Measurements from ENCODE around the gene MRPS21. TPM values are rescaled to one million over a fixed set of nuclear protein-coding genes. Genes with fewer than 3 reads are reported as not detected.

MRPS21 gene
- total and polyA plus RNA-seq, 9 of the 15 experiments (the other 6 are each of a cell fraction or from before 2014, with no cell fraction given) = 119 to 407 (median 149) TPM

DNA sequence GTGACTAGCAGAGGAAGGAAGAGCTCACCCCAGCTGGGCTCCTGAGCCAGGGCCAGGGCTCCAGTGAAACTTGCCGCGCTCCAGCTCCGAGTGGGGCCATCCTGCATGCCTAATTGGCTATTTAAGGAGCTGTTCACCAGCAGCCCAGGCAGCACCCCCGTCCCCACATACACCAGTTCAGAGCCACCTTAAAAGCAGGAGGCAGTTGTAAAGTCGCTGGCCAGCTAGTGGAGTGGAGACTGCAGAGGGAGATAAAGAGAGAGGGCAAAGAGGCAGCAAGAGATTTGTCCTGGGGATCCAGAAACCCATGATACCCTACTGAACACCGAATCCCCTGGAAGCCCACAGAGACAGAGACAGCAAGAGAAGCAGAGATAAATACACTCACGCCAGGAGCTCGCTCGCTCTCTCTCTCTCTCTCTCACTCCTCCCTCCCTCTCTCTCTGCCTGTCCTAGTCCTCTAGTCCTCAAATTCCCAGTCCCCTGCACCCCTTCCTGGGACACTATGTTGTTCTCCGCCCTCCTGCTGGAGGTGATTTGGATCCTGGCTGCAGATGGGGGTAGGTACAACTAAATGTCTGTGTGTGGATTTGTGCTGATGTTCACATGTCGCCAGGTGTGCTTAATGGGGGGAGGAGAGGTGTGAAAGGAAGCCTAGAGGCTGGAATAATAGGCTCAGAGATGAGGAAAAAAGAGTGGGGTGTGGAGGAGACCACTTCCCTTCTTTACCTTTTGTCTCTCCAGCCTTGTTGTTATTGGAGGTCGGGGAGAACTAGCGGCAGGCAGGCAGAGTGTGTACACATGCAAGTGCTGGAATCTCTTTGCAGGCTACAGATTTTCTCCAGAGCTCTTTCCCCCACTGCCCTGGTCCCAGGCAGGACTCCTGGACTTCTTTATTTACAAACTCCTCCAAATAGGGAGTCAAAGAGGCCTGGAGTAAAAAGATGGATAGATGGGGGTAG, 35.8 kb upstream of the MRPS21 start, which contains the start of gene CA14:
Gene CA14, plus strand, starts transcription at position 151 of the 962 bp plus-strand sequence. Its CDS starts 355 bp downstream, at position 506.
- Histone ChIP-seq H4K20me1 (replicated peaks; ENCODE audit: control insufficient read depth, insufficient read depth, low read length) (no peaks in the 10 kb centered on the region), H3K36me3 (ENCODE audit: control insufficient read depth, insufficient read depth, low read length) (no peaks in the 10 kb centered on the region), H2AFZ (ENCODE audit: low read depth, low read length) (0 out of 2 replicates have a peak within 1 kb of the TSS, but pooled peaks have one; percentile 18), H3K9me1 (ENCODE audit: control insufficient read depth, insufficient read depth, low read length) (no peaks in the 10 kb centered on the region), H3K4me3 (no peak within 1 kb of the TSS), H3K79me2 (ENCODE audit: control insufficient read depth, insufficient read depth, low read length) (no peaks in the 10 kb centered on the region), H3K27me3 (ENCODE audit: control insufficient read depth in 2 of 2, insufficient read depth in 2 of 2, low read length in 2 of 2) (peaks cover 0 to 4% of the 10 kb centered on the region in 2 experiments; a peak in 2 of 5 replicates), H3K4me2 (ENCODE audit: insufficient read depth, low read length) (no peak within 1 kb of the TSS), H3K9me3 (replicated peaks; ENCODE audit: control insufficient read depth, insufficient read depth, low read depth, low read length) (no peaks in the 10 kb centered on the region), H3K27ac (ENCODE audit: extremely low read depth, low read depth, low read length) (no peak within 1 kb of the TSS), H3K9ac (ENCODE audit: insufficient read depth in 1 of 2, low read depth in 2 of 2, low read length in 2 of 2) (peak within 1 kb of the TSS in 1 of 2 experiments; percentile 77; a peak in 2 of 4 replicates), H3K4me1 (replicated peaks in 1 of 2; ENCODE audit: control insufficient read depth in 2 of 2, insufficient read depth in 2 of 2, low read length in 2 of 2) (peaks cover 23 to 26% of the 10 kb centered on the region in 2 experiments)
- peak; percentile 15; the same call in 2 of the 3 replicates for ATAC-seq
- intact Hi-C loops (cut with micrococcal nuclease) = loop anchor here (1.0 to 10.0 kb wide), 5 partner anchors 64 to 739 kb away; partner anchors contain the start of genes ADAMTSL4 and PRPF3
- 12% methylated on average over 10 of the region's 13 CpGs for WGBS (ENCODE audit: insufficient coverage, low coverage, missing lambda C conversion rate)
- CTCF ChIA-PET (ENCODE audit: low intra/inter-chr PET ratio) = interaction anchor here (0.5 kb wide), 1 partner anchor 302 kb away, joined by 3 read pairs; no protein-coding TSS in a partner anchor
- in situ Hi-C loops (cut with MboI) = loop anchor here (5.0 kb wide), 1 partner anchor 739 kb away; no protein-coding TSS in a partner anchor
- peak in 2 of 4 experiments; percentile 7 to 48 for DNase-seq (ENCODE audit: extremely low read depth in 1 of 4, low spot score in 3 of 4)
- TF ChIP-seq ZNF316 (IDR thresholded peaks at IDR 0.05) (no peak), KAT2B (IDR thresholded peaks at IDR 0.05; ENCODE audit: low read depth, low read length) (no peak), KDM1A (IDR thresholded peaks at IDR 0.05) (0 out of 4 replicates have a peak, but pooled peaks of 1 of the 2 experiments have one; percentile 18), SREBF1 (IDR thresholded peaks at IDR 0.05; ENCODE audit: borderline replicate concordance, low read depth, low read length) (no peak), POLR2H (tag; IDR thresholded peaks at IDR 0.05; ENCODE audit: low read depth) (no peak), ZNF41 (CRISPR knock-in tag; conservative IDR thresholded peaks at IDR 0.05) (no peak), STAT5B (CRISPR knock-in tag; IDR thresholded peaks at IDR 0.05) (no peak), CBFA2T3 (IDR thresholded peaks at IDR 0.05) (peak; percentile 37; the same call in 1 of the 2 replicates), ZNF253 (CRISPR knock-in tag; conservative IDR thresholded peaks at IDR 0.05) (no peak), ZNF3 (CRISPR knock-in tag; IDR thresholded peaks at IDR 0.05) (no peak), ZNF134 (CRISPR knock-in tag; conservative IDR thresholded peaks at IDR 0.05) (no peak), ZNF175 (CRISPR knock-in tag; IDR thresholded peaks at IDR 0.05; ENCODE audit: low read depth) (no peak), FUS (optimal IDR thresholded peaks at IDR 0.05; ENCODE audit: low read depth, low read length) (no peak), ELF4 (CRISPR knock-in tag; IDR thresholded peaks at IDR 0.05) (no peak)
- FAIRE-seq = no peak
- BruUV-seq (replicated peaks) = no TSS peak
- POLR2A ChIA-PET = interaction anchor here (0.6 to 1.3 kb wide), 2 partner anchors 15 to 296 kb away, joined by 3 to 5 read pairs; no protein-coding TSS in a partner anchor

Measured in K562 (cell line).